Activated effector memory CD4-positive, alpha-beta T cell treated with Interleukin-2 at 50 U/mL for 16 hours (primary cell): ENCODE measurements around the gene CREG2.
"Not testable (repeated sequence)": the region's sequence is repeated elsewhere in the genome, so short reads cannot be mapped to it uniquely, and the experiment has no call there.

Experiments
- DNase-seq: peaks from one replicate; pipeline ENCODE4 v3.0.0-alpha.2; 2020

Gene CREG2

GRCh38 chr2:101371636-101372035, 15.7 kb downstream of the CREG2 start:
- DNase-seq, result no peak

- DNase-seq, result no peak
Observed at GRCh38 chr2:101369100-101369499, 18.2 kb downstream of the CREG2 start.

GRCh38 chr2:101368376-101368775, 18.9 kb downstream of the CREG2 start:
- DNase-seq, result no peak

GRCh38 chr2:101367508-101367907, 19.8 kb downstream of the CREG2 start:
- DNase-seq, result no peak

GRCh38 chr2:101364878-101365277, 22.4 kb downstream of the CREG2 start:
- DNase-seq, result no peak

- no peak for DNase-seq
Observed at GRCh38 chr2:101362777-101363176, 24.5 kb downstream of the CREG2 start.

GRCh38 chr2:101362316-101362715, 25.0 kb downstream of the CREG2 start:
- DNase-seq, result no peak

GRCh38 chr2:101361522-101361921, 25.8 kb downstream of the CREG2 start:
- peak; percentile 39 for DNase-seq

GRCh38 chr2:101361121-101361520, 26.2 kb downstream of the CREG2 start:
- DNase-seq, result no peak

GRCh38 chr2:101360232-101360631, 27.1 kb downstream of the CREG2 start:
- DNase-seq, result no peak

- no peak for DNase-seq
Observed at GRCh38 chr2:101359410-101359954, 27.8 kb downstream of the CREG2 start.

- no peak for DNase-seq
Observed at GRCh38 chr2:101357376-101357775, 29.9 kb downstream of the CREG2 start.

GRCh38 chr2:101356521-101356920, 30.8 kb downstream of the CREG2 start:
- DNase-seq, result no peak

GRCh38 chr2:101356055-101356454, 31.2 kb downstream of the CREG2 start:
- no peak for DNase-seq

GRCh38 chr2:101355401-101356054, 31.8 kb downstream of the CREG2 start:
- DNase-seq, result no peak

GRCh38 chr2:101354420-101355311, 32.6 kb downstream of the CREG2 start:
- DNase-seq, result no peak

- DNase-seq, result not testable (repeated sequence)
Observed at GRCh38 chr2:101352631-101353030, 34.7 kb downstream of the CREG2 start.

GRCh38 chr2:101351207-101351606, 36.1 kb downstream of the CREG2 start:
- no peak for DNase-seq

- DNase-seq, result no peak
Observed at GRCh38 chr2:101349893-101350662, 37.2 kb downstream of the CREG2 start.

GRCh38 chr2:101348883-101349282, 38.4 kb downstream of the CREG2 start:
- DNase-seq, result no peak

GRCh38 chr2:101346909-101347308, 40.4 kb downstream of the CREG2 start:
- no peak for DNase-seq

- DNase-seq, result no peak
Observed at GRCh38 chr2:101344137-101344536, 43.2 kb downstream of the CREG2 start.

- no peak for DNase-seq
Observed at GRCh38 chr2:101342625-101343008, 44.7 kb downstream of the CREG2 start.
